ENCODE measurements around the gene INHA.

DNA sequence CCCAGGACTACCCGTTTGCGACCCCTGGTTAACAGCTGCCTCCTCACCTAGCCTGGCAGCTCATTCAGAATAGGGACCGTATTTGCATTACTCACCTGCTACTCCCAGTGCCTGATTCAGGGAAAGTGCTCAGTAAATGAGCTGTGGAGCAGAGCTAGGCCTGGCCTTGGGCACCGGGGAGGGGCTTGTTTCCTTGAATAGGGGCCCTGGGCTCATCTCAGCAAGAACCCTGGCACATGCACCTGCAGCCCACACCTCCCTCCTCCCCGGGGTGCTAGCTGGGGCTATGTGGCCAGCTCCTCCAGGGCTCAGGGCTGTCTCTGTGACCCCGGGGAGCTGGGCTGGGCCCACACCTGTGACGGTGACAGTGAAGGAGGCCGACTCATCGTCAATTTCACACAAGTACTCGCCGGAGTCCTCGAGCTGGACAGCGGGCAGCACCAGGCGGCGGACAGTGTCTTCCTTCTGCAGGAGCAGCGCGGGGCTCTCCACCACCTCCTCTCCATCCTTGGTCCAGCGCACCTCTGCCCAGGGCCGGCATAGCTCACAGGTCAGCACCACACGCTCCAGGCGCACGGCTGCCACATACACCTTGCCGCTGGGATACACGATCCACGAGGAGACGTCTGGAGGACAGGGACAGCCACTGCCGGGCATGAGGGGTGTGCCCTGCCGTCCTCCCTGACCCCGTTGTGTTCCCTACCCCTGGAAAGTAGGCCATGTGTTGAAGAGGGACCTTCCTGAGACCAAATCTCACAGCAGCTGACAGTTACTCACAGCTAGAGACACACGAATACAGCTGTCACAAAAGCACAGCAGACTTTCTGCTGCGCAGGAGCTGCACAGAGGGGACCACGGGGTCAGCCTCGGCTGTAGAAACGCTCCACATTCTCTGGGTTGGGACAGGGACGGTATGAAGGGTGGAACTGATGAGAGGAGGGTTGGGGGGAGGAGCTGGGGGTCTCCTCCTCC is 9.8 kb upstream of the INHA start:
- no peak for TF ChIP-seq CTCF (IDR thresholded peaks at IDR 0.05; ENCODE audit: poor library complexity)
- no peak for TF ChIP-seq EZH2 (IDR thresholded peaks at IDR 0.05; ENCODE audit: borderline replicate concordance)
